ENCODE results near the gene GABRR2.

The GABRR2 gene

GRCh38 chr6:89315249-89315885 lies at the start of gene GABRR2:
Gene GABRR2 (minus strand): TSS chr6:89315299. CDS start chr6:89315165, 134 bp downstream.
- no peak for DNase-seq

- DNase-seq, result peak in 1 of 2 donors; percentile 32
These were observed 49.5 kb upstream of the GABRR2 start for GRCh38 chr6:89364586-89364985.

- no peak for DNase-seq
These were observed 46.1 kb upstream of the GABRR2 start for GRCh38 chr6:89361171-89361570.

- peak in 1 of 2 donors; percentile 49 for DNase-seq
These were observed 45.4 kb upstream of the GABRR2 start for GRCh38 chr6:89360415-89360999.

- DNase-seq, result no peak
These were observed 44.5 kb upstream of the GABRR2 start for GRCh38 chr6:89359561-89359960.

GRCh38 chr6:89357390-89357789 lies 42.3 kb upstream of the GABRR2 start:
- peak in 1 of 2 donors; percentile 74 for DNase-seq

GRCh38 chr6:89356642-89357170 lies 41.6 kb upstream of the GABRR2 start:
- no peak for DNase-seq

GRCh38 chr6:89355511-89356194 lies 40.6 kb upstream of the GABRR2 start:
- no peak for DNase-seq

- DNase-seq, result no peak
These were observed 38.7 kb upstream of the GABRR2 start for GRCh38 chr6:89353702-89354392.

GRCh38 chr6:89353118-89353556 lies 38.0 kb upstream of the GABRR2 start:
- peak; percentile 28 to 75 for DNase-seq

GRCh38 chr6:89352278-89353117 lies 37.4 kb upstream of the GABRR2 start, which contains the start of gene UBE2J1:
Gene UBE2J1 (minus strand): TSS chr6:89352722. CDS start chr6:89352569, 153 bp downstream.
- peak in 1 of 2 donors; percentile 78 for DNase-seq

- no peak for DNase-seq
These were observed 36.7 kb upstream of the GABRR2 start for GRCh38 chr6:89351671-89352277.

- peak in 1 of 2 donors; percentile 73 for DNase-seq
These were observed 35.3 kb upstream of the GABRR2 start for GRCh38 chr6:89350281-89350966.

GRCh38 chr6:89348372-89348771 lies 33.3 kb upstream of the GABRR2 start:
- no peak for DNase-seq

- no peak for DNase-seq
These were observed 32.7 kb upstream of the GABRR2 start for GRCh38 chr6:89347825-89348224.

- DNase-seq, result no peak
These were observed 31.3 kb upstream of the GABRR2 start for GRCh38 chr6:89346433-89346832.

GRCh38 chr6:89339565-89339964 lies 24.5 kb upstream of the GABRR2 start:
- no peak for DNase-seq

- no peak for DNase-seq
These were observed 20.1 kb upstream of the GABRR2 start for GRCh38 chr6:89335164-89335563.

GRCh38 chr6:89330910-89331309 lies 15.8 kb upstream of the GABRR2 start:
- DNase-seq, result no peak

- no peak for DNase-seq
These were observed 13.9 kb upstream of the GABRR2 start for GRCh38 chr6:89328976-89329375.

- DNase-seq, result no peak
These were observed 9.2 kb upstream of the GABRR2 start for GRCh38 chr6:89324304-89324703.
